CD14-positive monocyte (primary cell): Measurements from ENCODE around the gene ABCG1. TPM values are rescaled to one million over a fixed set of nuclear protein-coding genes. Genes with fewer than 3 reads are reported as not detected.

Experiments used
- DNase-seq, 3 donors: peaks; one replicate each; pipeline ENCODE4 v3.0.0-alpha.2; 2011 to 2022
- H2AFZ ChIP-seq: 2 replicates; pipeline ENCODE4 v1.6.0; 2012; ENCODE audit warnings: mild to moderate bottlenecking, low read depth, low read length, inconsistent platforms; ENCODE audit not compliant: insufficient read depth, poor library complexity, severe bottlenecking
- H3K27ac ChIP-seq, 2 donors: 1 replicate in 1 of 2; 2 replicates in 1 of 2; pipeline ENCODE4 v1.5.1; 2012 to 2013; ENCODE audit warnings: low read length in 2 of 2, control low read depth in 1 of 2, inconsistent platforms in 1 of 2, low read depth in 1 of 2, mild to moderate bottlenecking in 1 of 2
- H3K27me3 ChIP-seq, 2 donors: one replicate each; pipeline versions ENCODE4 v1.6.0 to v1.6.1; 2011 to 2013; ENCODE audit warnings: low read length in 2 of 2; ENCODE audit not compliant: control insufficient read depth in 2 of 2, insufficient read depth in 2 of 2
- H3K36me3 ChIP-seq, 2 donors: replicated peaks in 1 of 2; 1 replicate in 1 of 2; 2 replicates in 1 of 2; pipeline versions ENCODE4 v1.5.1 to v1.6.1; 2012 to 2013; ENCODE audit warnings: low read length in 2 of 2, control low read depth in 1 of 2, inconsistent platforms in 1 of 2, mild to moderate bottlenecking in 1 of 2; ENCODE audit not compliant: insufficient read depth in 2 of 2, control insufficient read depth in 1 of 2
- H3K4me1 ChIP-seq, 2 donors: 1 replicate in 1 of 2; 2 replicates in 1 of 2; pipeline versions ENCODE4 v1.5.1 to v1.6.1; 2012 to 2013; ENCODE audit warnings: low read length in 2 of 2, control low read depth in 1 of 2, inconsistent platforms in 1 of 2, mild to moderate bottlenecking in 1 of 2, moderate library complexity in 1 of 2; ENCODE audit not compliant: insufficient read depth in 2 of 2, control insufficient read depth in 1 of 2
- H3K4me2 ChIP-seq: replicated peaks from 2 replicates; pipeline ENCODE3; 2012; ENCODE audit warnings: low read length, moderate library complexity, mild to moderate bottlenecking; ENCODE audit not compliant: poor library complexity, severe bottlenecking; ENCODE audit errors: extremely low read depth
- H3K4me3 ChIP-seq, 3 experiments: fragments of 200-600 bp in 1 of 3; sonication (generic) in 1 of 3; replicated peaks in 1 of 3; 1 replicate in 2 of 3; 2 replicates in 1 of 3; pipeline ENCODE4 v1.5.1; 2011 to 2013; ENCODE audit warnings: low read length in 3 of 3, mild to moderate bottlenecking in 3 of 3, control low read depth in 2 of 3, low read depth in 2 of 3, inconsistent platforms in 1 of 3, moderate library complexity in 1 of 3
- H3K79me2 ChIP-seq: 2 replicates; pipeline ENCODE4 v1.6.0; 2012; ENCODE audit warnings: mild to moderate bottlenecking, control low read depth, inconsistent platforms, low read length, moderate library complexity; ENCODE audit not compliant: insufficient read depth
- H3K9ac ChIP-seq: 2 replicates; pipeline ENCODE4 v1.6.0; 2017; ENCODE audit warnings: low read length, mild to moderate bottlenecking; ENCODE audit not compliant: insufficient read depth, poor library complexity, severe bottlenecking
- H3K9me3 ChIP-seq, 2 donors: replicated peaks in 1 of 2; 1 replicate in 1 of 2; 2 replicates in 1 of 2; pipeline versions ENCODE4 v1.5.1 to v1.6.1; 2012 to 2013; ENCODE audit warnings: low read length in 2 of 2, control low read depth in 1 of 2; ENCODE audit not compliant: control insufficient read depth in 1 of 2, insufficient read depth in 1 of 2
- H4K20me1 ChIP-seq: 2 replicates; pipeline ENCODE4 v1.6.0; 2012; ENCODE audit warnings: mild to moderate bottlenecking, low read length, control low read depth, moderate library complexity; ENCODE audit not compliant: insufficient read depth
- H3K27ac Mint-ChIP-seq, 7 donors: one replicate each; pipeline ENCODE4 v1.8.0; 2020; ENCODE audit warnings: mild to moderate bottlenecking in 7 of 7, mixed read lengths in 7 of 7, moderate library complexity in 6 of 7, inconsistent platforms in 2 of 7
- H3K27me3 Mint-ChIP-seq, 3 donors: one replicate each; pipeline ENCODE4 v1.8.0; 2021 to 2022; ENCODE audit warnings: low read depth in 3 of 3, mild to moderate bottlenecking in 3 of 3, mixed read lengths in 3 of 3, moderate library complexity in 3 of 3, inconsistent platforms in 1 of 3
- H3K36me3 Mint-ChIP-seq, 2 donors: one replicate each; pipeline ENCODE4 v1.8.0; 2020; ENCODE audit warnings: mixed read lengths in 2 of 2, inconsistent platforms in 1 of 2, mild to moderate bottlenecking in 1 of 2
- H3K4me1 Mint-ChIP-seq: one replicate; pipeline ENCODE4 v1.8.0; 2020; ENCODE audit warnings: mild to moderate bottlenecking, mixed read lengths
- H3K4me3 Mint-ChIP-seq, 2 donors: one replicate each; pipeline ENCODE4 v1.8.0; 2020; ENCODE audit warnings: mild to moderate bottlenecking in 2 of 2, mixed read lengths in 2 of 2, moderate library complexity in 1 of 2
- H3K9me3 Mint-ChIP-seq, 7 donors: one replicate each; pipeline ENCODE4 v1.8.0; 2020 to 2022; ENCODE audit warnings: mixed read lengths in 7 of 7, mild to moderate bottlenecking in 6 of 7, moderate library complexity in 6 of 7, inconsistent platforms in 2 of 7
- WGBS: methylation state at CpG from one replicate; pipeline ENCODE4 v1.1.5; 2013; ENCODE audit warnings: missing lambda C conversion rate; ENCODE audit not compliant: insufficient coverage; 5-methylcytosine and 5-hydroxymethylcytosine counted together
- intact Hi-C, 2 donors: fragments of 100-400 bp; cut with micrococcal nuclease; formaldehyde crosslinking; loops; one replicate each; pipeline versions ENCODE4 v1.15.0 to v1.15.1; 2023
- polyA plus RNA-seq, 3 donors: library from polyadenylated mRNA; depleted of rRNA in 1 of 3; unstranded in 2 of 3; stranded (reverse) in 1 of 3; fragments of 300-500 nt in 2 of 3; fragments of >200 nt in 1 of 3; fragmentation: Illumina TruSeq in 2 of 3; gene quantifications; 1 replicate in 2 of 3; 2 replicates in 1 of 3; pipeline ENCODE4 v1.2.3, GENCODE V29; 2012 to 2021
- TF ChIP-seq, protein P1 (sequence below): fragments of 200-600 bp; IDR thresholded peaks from one replicate; pipeline ENCODE4 v1.8.0; 2022; ENCODE audit warnings: antibody characterized with exemption, mild to moderate bottlenecking

ABCG1 gene
- polyA plus RNA-seq, 3 donors: 3.0 to 5.2 (median 3.5) TPM

- no peaks in the 10 kb centered on the region for H3K79me2 ChIP-seq
- WGBS: 92% methylated on average over 9 of the region's 9 CpGs
- H3K9me3 ChIP-seq: no peaks in the 10 kb centered on the region
- no peaks in the 10 kb centered on the region for H3K27me3 ChIP-seq
- TF ChIP-seq, protein P1, sequence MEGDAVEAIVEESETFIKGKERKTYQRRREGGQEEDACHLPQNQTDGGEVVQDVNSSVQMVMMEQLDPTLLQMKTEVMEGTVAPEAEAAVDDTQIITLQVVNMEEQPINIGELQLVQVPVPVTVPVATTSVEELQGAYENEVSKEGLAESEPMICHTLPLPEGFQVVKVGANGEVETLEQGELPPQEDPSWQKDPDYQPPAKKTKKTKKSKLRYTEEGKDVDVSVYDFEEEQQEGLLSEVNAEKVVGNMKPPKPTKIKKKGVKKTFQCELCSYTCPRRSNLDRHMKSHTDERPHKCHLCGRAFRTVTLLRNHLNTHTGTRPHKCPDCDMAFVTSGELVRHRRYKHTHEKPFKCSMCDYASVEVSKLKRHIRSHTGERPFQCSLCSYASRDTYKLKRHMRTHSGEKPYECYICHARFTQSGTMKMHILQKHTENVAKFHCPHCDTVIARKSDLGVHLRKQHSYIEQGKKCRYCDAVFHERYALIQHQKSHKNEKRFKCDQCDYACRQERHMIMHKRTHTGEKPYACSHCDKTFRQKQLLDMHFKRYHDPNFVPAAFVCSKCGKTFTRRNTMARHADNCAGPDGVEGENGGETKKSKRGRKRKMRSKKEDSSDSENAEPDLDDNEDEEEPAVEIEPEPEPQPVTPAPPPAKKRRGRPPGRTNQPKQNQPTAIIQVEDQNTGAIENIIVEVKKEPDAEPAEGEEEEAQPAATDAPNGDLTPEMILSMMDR: no peak
- no peak overlapping the region for H2AFZ ChIP-seq
- Mint-ChIP-seq H3K27ac (peak overlapping the region; percentile 76 to 96 (median 92)), H3K9me3 (peaks cover 0 to 3% (median 0%) of the 10 kb centered on the region in 7 donors), H3K4me3 (peak overlapping the region; percentile 24 to 68), H3K27me3 (peaks cover 0 to 5% (median 2%) of the 10 kb centered on the region in 3 donors), H3K36me3 (peaks cover 0 to 8% of the 10 kb centered on the region in 2 donors), H3K4me1 (peaks cover 76% of the 10 kb centered on the region)
- H3K4me3 ChIP-seq: peak overlapping the region in 1 of 3 experiments; percentile 12
- DNase-seq: no peak
- H3K9ac ChIP-seq: no peak overlapping the region
- intact Hi-C loops: no loop called here
- peak overlapping the region; percentile 69 to 78 for H3K27ac ChIP-seq
- H4K20me1 ChIP-seq: no peaks in the 10 kb centered on the region
- peak overlapping the region; percentile 41 for H3K4me2 ChIP-seq
- H3K4me1 ChIP-seq: peaks cover 50 to 72% of the 10 kb centered on the region in 2 donors
- H3K36me3 ChIP-seq: no peaks in the 10 kb centered on the region
Observed at GRCh38 chr21:42194863-42195262, 24.1 kb upstream of the ABCG1 start.

DNA sequence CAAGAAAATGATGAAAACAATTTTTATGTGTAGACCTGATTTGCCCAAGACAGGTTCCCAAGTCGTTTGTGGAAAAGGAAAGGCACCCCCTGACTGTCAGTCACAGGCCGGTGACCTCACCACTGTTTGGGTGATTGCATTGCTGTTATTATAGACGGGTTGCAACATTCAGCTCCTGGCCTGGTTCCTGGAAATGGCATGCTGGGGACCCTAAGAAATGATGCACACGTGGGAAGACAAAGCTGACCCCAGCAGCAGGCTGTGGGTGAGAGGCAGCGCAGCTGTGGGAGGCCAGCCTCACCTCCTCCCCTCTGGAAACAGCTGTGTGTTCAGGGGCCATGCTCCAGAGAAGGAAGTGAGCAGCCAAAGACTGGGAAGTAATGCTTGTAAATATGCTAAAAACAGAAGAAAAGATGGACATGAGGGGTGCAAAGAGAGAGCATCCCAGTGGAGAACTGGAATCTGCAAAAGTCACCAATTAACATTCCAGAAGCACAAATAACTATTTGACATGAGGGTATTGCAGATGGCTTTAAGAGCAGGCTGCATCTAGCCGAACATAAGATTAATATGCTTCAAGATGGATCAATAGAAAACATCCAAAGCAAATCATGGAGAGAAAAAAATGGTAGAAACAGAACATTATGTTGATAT, 23.4 kb upstream of the ABCG1 start:
- Histone ChIP-seq H3K9ac (no peak overlapping the region), H3K4me2 (peak overlapping the region; percentile 41), H3K27ac (peak overlapping the region; percentile 69 to 78), H4K20me1 (no peaks in the 10 kb centered on the region), H3K9me3 (no peaks in the 10 kb centered on the region), H3K27me3 (no peaks in the 10 kb centered on the region), H3K79me2 (no peaks in the 10 kb centered on the region), H3K36me3 (no peaks in the 10 kb centered on the region), H2AFZ (no peak overlapping the region), H3K4me1 (peaks cover 49 to 72% of the 10 kb centered on the region in 2 donors), H3K4me3 (peak overlapping the region in 1 of 3 experiments; percentile 12)
- 7% methylated on average over 3 of the region's 6 CpGs for WGBS
- peaks cover 0 to 8% of the 10 kb centered on the region in 2 donors for H3K36me3 Mint-ChIP-seq
- peak overlapping the region in 1 of 2 donors; percentile 68 for H3K4me3 Mint-ChIP-seq
- H3K27ac Mint-ChIP-seq: peak overlapping the region; percentile 76 to 96 (median 92)
- peaks cover 0 to 3% (median 0%) of the 10 kb centered on the region in 7 donors for H3K9me3 Mint-ChIP-seq
- intact Hi-C loops: no loop called here
- peaks cover 75% of the 10 kb centered on the region for H3K4me1 Mint-ChIP-seq
- TF ChIP-seq, protein P1: no peak
- peaks cover 0 to 5% (median under 1%) of the 10 kb centered on the region in 3 donors for H3K27me3 Mint-ChIP-seq
- peak; percentile 87 to 93 (median 92) for DNase-seq
